GM12872 (cell line): Measurements from ENCODE around the gene PRKCH.

Source experiments
- CTCF ChIP-seq: IDR thresholded peaks from 3 replicates; pipeline ENCODE4 v1.5.1; 2011; ENCODE audit warnings: low read depth, mild to moderate bottlenecking, low read length, moderate library complexity; ENCODE audit not compliant: insufficient read depth

Gene PRKCH

DNA sequence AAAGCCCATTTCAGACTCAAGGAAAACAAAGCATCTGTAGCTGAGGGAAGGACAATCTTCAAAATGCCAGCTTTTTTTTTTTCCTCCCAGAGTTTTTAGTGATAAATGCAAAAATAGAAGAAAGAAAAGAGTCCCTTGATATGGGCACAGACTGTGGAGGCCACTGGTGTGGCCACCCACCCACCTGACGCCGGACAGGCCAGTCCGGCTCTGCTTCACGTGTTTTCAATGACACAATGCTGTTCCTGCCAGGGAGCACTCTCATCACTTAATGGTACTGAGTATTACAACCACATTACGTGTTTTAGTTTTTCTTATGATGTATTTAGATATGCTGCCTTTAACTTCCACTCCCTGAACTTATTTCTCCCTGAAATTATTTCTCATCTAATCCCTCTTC is 218.3 kb downstream of the PRKCH start:
- no peak for TF ChIP-seq CTCF

DNA sequence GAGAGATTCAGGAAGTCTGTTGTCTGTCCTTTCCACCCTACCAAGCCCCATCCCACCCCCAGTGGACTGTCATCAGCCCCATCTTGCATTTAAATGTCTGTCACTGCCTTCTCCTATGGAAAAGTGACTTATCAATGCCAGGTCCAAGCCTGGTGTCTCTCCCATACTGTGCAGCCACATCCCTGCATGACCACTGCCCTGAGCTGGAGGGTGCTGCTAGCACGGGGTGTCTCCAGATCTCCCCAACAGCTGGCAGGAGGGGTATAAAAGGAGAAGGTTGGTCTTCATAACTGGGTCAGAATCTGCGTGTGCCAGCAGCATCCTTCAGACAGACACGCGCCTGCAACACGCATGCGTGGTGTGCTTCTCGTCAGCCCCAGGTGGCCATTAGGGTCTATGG is 219.6 kb downstream of the PRKCH start:
- TF ChIP-seq CTCF: no peak

DNA sequence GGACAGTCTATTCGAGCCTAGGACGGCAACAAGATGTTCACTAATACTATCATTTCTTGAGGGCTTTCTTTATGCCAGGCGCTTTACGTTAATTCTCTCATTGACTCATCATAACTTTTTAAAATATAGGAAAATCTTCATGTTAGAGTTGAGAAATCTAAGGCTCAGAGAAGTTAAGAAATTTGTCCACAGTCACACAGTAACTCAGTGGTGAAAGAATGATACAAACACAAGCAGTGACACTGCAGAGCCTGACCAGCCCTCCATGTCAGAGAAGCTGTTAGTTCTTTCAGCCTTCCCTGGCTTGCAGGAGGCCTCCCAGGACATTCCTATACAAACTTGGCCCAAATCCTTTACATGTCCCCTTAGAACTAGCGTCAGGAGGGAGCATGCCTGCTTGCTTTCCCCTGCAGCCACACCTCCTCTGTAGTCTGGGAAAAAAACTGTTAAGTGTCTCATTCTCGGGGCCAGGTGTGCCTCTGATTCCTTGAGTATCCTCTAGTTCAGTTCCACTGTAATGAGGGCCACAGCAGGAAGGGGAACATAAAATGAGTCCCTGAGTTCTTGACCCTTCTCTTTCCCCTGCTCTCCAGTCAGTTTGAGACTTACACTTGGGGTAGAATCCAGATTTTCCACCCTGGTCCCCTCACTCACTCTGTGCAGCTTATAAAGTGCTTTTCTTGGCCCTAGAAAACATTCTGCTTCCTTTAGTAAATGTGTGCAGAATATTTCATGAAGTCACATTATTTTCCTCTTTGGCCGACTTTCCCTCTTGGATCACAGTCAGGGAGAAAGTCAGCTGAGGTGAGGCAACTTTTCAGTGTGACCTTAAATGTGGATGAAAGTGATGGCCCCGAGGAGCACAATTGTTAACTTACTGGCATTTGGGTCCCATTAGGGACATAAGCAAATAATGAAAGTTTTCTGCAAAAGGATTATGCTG is 221.7 kb downstream of the PRKCH start:
- TF ChIP-seq CTCF: no peak

DNA sequence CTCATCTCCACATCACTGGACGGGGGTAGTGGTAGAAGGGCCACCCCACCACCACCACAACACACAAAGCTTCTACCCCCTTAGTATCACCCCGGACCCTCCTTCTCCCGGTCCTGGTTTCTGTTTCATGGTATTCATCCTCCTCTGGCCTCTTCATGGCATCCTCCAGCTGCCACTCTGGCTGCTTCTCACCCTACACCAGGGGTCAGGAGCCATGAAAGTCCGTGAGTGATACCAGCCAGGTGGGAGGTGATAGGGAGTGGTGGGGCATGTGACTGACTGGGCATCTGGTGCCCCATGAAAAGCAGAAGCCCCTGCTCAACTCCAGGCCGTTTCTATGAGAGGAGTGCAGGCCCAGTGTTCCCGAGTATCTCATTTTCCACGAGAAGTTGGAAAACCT is 222.6 kb downstream of the PRKCH start:
- no peak for TF ChIP-seq CTCF

DNA sequence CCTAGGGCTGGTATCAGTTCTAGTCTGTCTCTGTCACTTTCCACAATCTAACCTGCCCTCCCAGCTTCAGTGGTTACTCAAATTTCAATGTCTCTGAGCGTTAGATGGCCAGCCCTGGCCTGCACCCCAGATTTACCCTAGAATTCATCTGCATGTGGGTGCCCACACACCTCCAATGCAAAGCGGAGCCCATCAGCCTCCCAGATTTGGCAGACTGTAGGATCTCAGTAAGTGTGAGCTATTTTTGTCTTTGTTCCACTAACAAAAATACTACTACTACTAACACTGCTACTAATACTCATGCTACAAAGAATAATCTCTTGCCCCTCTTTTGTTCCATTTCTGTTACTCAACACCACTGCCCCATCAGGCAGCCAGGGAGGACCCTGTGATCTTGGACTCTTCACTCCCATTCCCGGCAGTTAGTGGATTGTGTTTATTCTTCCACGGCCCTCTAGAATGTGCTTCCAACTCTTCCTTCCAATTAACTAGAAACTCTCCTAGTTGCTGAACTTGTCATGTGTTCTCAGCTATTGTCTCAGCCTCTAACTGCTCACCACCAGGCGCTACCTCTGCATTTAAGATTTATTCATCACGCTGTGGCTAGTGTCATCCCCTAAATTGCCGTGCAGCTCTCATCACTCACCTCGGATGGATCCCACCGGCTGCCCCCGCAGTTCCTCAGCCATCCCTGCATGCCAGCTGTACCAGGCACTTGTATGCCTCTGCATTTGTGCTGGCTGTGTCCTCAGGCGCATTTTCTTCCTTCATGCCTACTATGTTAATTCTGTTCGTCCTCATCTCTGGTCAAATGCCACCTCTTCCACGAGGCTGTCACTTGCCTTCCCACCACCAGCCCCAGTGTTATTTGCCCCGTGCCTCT is 223.3 kb downstream of the PRKCH start:
- no peak for TF ChIP-seq CTCF

GRCh38 chr14:61545726-61546455 is 224.5 kb downstream of the PRKCH start:
- no peak for TF ChIP-seq CTCF
